HG02840 (cell line): ENCODE data around the gene AKAP1.

Source experiments
- ATAC-seq: cut with Tn5 transposase; IDR thresholded peaks from one replicate; pipeline ENCODE4 v1.9.1; 2021; ENCODE audit warnings: mild to moderate bottlenecking, moderate library complexity, moderate number of reproducible peaks; ENCODE audit not compliant: unreplicated experiment, low FRiP score

The AKAP1 gene

DNA sequence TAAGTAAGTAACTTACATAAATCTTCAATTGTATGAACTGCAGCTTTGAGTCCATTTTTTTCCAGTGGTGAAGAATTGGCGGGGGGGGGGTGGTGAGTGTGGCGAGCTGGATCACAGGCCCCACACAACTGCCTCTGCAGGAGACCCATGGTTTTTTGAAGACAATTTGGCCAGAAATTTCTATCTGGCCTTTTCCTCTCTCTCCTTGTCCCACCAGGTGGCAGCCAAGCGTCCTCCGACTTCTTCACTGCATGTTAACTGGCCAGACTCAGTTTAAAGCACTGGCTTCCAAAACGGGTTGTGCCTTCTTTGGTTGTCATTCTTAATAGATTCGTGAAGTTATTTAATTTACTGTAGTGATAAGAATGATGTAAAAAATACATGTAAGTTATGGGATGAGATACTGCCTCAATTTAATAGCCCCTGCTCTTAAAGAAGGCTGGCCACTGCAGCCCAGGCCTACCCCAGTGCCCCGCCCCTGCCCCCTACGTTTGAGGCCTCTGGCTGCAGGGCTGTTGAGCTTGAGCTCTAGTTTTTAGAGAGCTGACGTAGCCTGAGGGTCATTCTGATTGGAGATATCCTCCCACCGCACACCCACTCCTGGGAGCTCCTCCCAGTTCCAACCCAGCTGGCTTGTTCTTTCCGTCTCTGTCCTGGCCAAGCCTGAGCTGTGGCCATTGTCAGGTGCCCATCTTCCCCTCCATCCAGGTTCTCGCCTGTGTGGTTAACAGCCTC, 36.4 kb downstream of the AKAP1 start:
- no peak for ATAC-seq

- no peak for ATAC-seq
These were observed 39.0 kb downstream of the AKAP1 start for GRCh38 chr17:57124053-57124452.

DNA sequence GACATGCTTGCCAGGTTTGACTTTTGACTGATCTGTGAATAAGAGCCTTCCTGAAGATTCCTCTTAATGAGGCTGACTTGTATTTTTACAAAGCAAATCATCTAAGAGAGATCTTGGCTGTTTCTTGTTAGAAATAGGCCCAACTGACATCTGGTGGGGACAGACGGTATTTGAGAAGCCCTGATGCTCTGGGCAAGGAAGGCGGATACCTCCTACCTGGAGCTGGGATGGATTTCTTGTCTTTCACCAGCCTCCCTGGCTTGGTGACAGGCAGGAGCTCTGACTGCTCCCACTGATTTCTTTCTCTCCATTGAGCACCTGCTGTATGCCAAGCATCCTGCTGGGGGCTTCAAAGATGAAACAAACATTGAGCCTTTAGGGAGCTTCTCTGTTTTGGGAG, 40.4 kb downstream of the AKAP1 start:
- ATAC-seq, result no peak

- no peak for ATAC-seq
These were observed 40.8 kb downstream of the AKAP1 start for GRCh38 chr17:57125866-57126265.

DNA sequence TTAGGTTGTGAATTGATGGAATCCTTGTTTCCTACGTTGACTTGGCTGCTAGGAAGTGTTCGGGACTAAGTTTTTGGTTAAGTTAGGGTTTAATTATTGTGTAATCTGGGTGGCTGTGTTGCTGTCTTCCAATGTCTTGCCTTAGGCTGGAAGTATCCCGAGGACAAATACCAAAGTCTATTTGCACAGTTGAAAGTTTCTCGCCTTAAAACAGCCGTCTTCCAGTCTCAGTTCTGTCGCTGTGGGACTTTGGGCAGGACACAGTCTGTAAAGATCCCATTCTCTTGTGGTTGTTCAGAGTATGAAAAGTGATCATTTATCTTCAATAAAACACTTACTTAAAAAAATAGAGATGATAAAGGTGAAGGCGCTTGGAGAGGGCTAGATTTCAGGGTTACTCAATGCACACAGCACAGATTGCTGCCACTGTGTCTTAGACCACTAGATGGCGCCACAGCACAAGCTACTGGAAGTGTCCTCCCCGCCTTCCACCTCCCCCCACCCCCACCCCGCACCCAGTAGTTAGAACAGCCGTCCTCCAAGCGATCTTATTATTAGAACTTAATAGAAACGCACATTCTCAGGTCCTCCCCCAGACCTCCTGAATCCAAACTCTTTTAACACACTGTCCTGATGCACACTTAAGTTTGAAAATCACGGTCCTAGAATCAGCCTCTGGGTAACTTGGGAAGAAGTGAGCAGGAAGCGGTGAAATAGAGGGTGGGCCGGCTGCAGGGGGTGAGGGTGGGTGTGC, 45.8 kb downstream of the AKAP1 start:
- ATAC-seq, result no peak

- ATAC-seq, result no peak
These were observed 47.6 kb downstream of the AKAP1 start for GRCh38 chr17:57132663-57133062.

DNA sequence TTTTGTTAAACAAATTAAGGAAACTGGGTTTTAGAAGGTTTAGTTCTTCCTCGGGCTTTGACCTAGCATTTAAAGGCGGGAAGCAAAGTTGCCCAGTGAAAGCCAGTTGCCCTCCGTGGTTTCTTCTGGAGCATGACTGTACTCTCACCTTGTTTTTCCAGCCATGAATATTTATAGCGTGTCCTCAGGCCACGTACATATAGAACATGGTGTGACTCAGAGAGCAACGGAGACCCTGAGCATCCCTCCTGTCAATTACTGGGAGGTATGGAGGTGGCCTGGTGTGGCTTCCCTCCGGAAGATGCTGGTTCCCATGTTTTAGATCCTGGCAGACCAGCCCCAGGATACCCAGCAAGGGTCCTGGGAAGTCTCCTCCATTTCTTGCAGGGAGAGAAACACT, 48.4 kb downstream of the AKAP1 start:
- no peak for ATAC-seq

GRCh38 chr17:57135026-57135788, 50.2 kb downstream of the AKAP1 start:
- ATAC-seq, result no peak

DNA sequence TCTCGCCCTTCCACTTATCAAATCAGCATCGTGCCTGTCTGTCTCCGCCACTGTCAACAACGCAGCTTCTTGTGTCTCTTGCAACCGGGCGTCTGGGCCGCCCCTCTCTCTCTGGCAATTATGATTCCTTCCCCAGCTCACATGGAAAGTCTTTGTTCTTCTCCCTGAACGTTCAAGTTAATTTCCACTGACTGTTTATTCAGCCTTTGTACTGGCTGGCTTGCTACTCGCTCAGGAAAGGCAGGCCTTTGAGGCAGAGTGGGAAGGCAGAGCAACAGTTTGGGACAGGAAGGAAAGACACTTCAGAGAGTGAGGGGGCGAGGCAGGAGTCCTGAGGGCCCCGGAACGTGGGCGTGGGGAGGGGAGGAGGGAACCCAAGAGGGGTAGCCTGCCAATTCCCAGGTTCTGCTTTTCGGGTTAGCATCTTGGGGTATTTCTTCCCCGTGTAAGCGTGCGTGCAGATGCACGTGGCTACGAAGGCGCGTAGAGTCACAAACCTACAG, 50.8 kb downstream of the AKAP1 start:
- no peak for ATAC-seq

DNA sequence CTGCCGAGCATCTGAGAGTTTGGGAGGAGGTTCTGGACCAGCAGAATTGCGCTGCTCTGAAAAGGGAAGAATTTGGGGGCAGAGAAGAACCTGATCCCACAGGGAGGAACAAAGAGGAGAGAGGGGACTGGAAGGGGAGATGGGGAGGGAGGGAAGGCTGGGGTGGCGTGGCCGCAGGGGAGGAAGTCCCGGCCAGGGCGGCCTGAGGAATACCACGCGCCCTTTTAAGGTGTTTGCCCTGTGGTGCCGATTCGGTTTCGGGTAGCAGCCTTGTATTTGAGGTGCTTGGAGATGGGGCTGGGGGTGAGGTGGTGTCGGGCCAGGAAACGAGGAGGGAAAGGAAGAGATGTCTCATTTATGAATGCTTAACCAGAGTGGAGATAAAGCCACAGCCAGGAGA, 51.3 kb downstream of the AKAP1 start:
- no peak for ATAC-seq

DNA sequence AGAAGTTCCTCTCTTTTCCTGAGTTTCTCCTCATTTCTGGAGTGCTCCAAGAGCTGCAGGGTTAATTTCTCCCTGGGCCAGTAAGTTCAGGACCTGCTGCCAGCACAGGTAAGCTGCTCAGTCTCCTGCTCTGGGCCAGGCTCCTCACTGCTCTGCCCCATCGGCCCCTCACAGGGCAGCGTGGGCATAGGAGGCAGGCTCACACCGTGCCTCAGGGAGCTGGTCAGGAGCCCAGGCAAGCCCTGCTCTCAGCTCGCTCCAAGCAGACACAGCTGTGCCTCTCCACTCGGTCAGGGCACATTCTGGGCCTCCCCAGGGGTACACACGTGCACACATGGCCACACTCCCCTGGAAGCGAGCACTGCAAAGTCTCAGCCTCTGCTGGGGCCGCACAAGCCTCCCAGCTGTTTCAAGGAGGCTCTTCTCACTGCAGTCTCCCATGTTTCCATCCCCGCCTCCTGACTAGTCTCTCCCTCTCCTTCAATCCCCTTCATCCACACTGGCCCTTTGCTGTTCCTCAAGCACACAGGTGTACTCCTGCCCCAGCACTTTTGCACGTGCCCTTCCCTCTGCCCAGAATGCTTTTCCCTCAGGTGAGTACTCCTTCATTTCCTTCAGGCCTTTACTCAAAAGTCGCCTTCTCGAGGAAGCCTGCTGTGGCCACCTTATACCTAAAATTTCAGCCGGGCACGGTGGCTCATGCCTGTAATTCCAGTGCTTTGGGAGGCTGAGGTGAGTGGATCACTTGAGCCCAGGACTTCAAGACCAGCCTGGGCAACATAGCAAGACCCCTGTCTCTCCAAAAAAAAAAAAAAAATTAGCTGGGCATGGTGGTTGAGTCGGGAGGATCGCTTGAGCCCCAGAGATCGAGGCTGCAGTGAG, 53.2 kb downstream of the AKAP1 start:
- no peak for ATAC-seq

- ATAC-seq, result no peak
These were observed 54.0 kb downstream of the AKAP1 start for GRCh38 chr17:57138956-57139576.

DNA sequence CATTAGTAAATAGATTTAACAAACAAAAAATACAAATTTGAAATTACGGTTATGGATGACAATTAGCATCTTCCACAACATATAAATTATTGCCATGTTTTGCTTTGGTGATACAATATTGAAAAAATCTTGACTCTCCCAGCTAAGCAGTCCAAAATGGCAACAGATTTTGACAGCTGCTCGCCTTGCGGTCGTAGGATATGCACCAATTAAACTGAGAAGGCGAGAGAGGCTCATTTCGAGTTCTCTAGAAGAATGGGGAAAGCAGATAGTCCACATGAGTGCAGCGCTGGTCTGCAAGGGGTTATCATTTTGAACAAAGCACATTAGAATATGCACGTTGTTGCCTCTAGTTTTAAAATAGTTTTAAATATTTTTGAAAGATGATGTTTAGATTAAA, 55.3 kb downstream of the AKAP1 start:
- no peak for ATAC-seq

DNA sequence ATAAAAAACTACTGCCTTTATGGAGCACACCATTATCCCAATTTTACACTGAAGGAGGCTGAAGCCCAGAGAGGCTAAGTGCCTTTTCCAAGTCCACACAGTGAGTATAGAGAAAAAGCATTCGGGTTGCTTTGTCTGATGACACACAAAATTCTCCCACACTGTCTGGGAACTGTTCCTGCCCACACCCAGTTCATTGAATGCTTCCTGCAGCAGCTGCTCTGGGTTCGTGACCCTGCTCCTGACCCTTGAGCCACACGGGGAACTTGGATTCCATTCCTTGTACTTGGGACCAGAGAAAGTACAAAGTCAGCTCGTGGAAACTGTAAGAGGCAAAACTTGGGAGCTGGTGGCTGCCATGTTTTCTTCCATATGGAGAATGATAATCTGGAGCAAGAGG, 57.9 kb downstream of the AKAP1 start:
- no peak for ATAC-seq

DNA sequence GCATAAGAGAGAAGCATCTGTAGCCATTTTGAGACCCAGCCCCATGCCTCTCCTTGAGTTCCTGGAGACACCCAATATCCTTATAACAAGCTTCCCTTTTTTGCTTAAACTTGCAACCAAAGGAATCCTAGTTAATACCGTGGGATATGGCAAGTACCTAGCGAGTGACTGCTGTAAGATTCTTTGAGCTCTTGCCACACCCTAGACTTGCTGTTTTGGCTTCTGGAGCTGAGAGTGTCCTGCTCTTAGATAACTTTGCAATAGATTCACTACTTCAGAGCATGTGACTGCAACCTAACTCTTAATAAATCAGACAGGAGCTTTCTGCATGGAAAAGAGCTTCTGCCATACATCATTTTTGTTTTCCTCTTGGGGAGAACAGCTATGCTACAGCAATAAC, 58.3 kb downstream of the AKAP1 start:
- no peak for ATAC-seq

DNA sequence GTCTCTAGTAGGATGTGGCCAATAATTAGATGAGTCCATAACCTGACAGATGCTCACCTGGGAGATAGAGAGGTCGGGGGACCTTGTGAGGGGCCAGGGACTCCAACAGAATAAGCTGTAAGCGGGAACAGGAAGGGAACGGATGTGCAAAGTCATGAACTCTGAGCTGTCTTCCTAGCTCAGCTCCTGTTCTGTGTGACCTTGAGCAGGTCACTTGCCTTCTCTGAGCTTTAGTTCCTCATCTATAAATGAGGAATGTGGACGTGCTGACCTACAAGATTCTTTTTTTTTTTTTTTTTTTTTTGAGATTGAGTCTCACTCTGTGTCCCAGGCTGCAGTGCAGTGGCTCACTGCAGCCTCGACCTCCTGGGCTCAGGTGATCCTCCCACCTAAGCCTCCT, 58.9 kb downstream of the AKAP1 start:
- no peak for ATAC-seq

DNA sequence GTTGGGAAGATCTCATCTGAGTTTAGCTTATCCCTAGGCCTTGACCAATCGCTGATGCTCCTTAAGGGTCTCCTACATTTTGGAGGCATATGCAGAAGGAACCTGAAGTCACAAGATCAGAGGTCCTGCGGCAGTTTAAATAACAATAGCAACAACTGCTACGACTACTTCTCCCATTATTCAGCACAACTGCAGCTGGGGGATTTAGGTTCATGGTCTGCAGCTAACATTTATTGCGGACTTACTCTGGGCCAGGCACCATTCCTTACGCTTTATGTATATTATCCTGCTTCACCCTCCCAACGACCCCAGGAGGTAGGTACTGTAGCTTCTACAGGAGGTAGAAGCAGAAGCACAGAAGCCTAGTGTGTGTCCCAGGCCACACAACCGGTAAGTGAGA, 59.5 kb downstream of the AKAP1 start:
- ATAC-seq, result no peak

GRCh38 chr17:57145347-57145746, 60.3 kb downstream of the AKAP1 start:
- no peak for ATAC-seq

DNA sequence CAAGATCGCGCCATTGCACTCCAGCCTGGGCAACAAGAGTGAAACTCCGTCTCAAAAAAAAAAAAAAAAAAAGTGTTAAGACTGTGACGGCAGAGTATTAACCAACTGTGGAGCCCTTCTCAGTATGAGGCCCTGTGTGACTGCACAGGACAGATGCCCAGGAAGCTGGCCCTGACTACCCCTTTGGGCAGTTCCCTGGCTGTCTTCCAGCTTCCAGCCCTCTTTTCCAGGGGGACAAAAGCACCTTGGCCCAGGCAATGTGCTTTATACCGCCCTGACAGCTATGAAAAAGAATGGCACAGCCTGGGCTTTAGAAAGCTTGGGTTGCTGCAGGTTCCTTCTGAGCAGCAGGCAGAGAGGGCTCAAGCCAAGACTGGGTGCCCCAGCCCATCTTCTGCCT, 61.2 kb downstream of the AKAP1 start:
- ATAC-seq, result no peak

DNA sequence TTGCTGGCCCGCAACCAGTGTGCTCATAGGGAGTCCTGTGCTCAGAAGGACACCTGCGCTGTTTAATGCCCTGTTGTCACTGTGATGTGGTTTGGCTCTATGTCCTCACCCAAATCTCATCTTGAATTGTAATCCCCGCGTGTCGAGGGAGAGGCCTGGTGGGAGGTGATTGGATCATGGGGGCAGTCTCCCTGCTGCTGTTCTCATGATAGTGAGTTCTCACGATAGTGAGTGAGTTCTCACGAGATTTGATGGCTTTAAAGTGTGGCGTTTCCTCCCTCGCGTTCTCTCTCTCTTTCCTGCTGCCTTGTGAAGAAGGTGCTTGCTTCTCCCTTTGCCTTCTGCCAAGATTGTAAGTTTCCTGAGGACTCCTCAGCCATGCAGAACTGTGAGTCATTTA, 66.8 kb downstream of the AKAP1 start:
- no peak for ATAC-seq
